Loucy (cell line): ENCODE data around the gene CAMK2G.

Experiments
- H2AFZ ChIP-seq: fragments of 200-600 bp; sonication (generic); 2 replicates; pipeline ENCODE4 v1.6.0; 2016; ENCODE audit warnings: antibody characterized with exemption, mild to moderate bottlenecking, low read length, moderate library complexity
- H3F3A ChIP-seq: fragments of 200-600 bp; 2 replicates; pipeline ENCODE4 v1.6.0; 2016; ENCODE audit warnings: antibody characterized with exemption, low read depth, mild to moderate bottlenecking
- H3K27me3 ChIP-seq: fragments of 200-600 bp; sonication (generic); 2 replicates; pipeline ENCODE4 v1.6.1; 2014; ENCODE audit warnings: low read length, mild to moderate bottlenecking; ENCODE audit not compliant: insufficient read depth, poor library complexity, severe bottlenecking
- H3K36me3 ChIP-seq: fragments of 200-600 bp; sonication (generic); 2 replicates; pipeline ENCODE4 v1.6.1; 2016; ENCODE audit warnings: low read length; ENCODE audit not compliant: insufficient read depth
- H3K4me1 ChIP-seq: fragments of 200-600 bp; sonication (generic); 2 replicates; pipeline ENCODE4 v1.5.1; 2014; ENCODE audit warnings: low read length, mild to moderate bottlenecking; ENCODE audit not compliant: insufficient read depth, poor library complexity, severe bottlenecking
- H3K4me2 ChIP-seq: fragments of 200-600 bp; sonication (generic); 2 replicates; pipeline ENCODE4 v1.6.0; 2014; ENCODE audit warnings: antibody characterized with exemption, low read length, low read depth, mild to moderate bottlenecking; ENCODE audit not compliant: poor library complexity, severe bottlenecking
- H3K4me3 ChIP-seq: fragments of 200-600 bp; sonication (generic); 2 replicates; pipeline ENCODE4 v1.5.1; 2014; ENCODE audit warnings: low read length, mild to moderate bottlenecking, mixed read lengths; ENCODE audit not compliant: poor library complexity, severe bottlenecking
- H3K79me2 ChIP-seq: fragments of 200-600 bp; sonication (generic); 2 replicates; pipeline ENCODE4 v1.6.1; 2014; ENCODE audit warnings: low read length; ENCODE audit not compliant: insufficient read depth
- H3K9ac ChIP-seq: fragments of 200-600 bp; sonication (generic); 2 replicates; pipeline ENCODE4 v1.6.0; 2014; ENCODE audit warnings: mild to moderate bottlenecking, low read depth, low read length, moderate library complexity; ENCODE audit not compliant: poor library complexity, severe bottlenecking
- H3K9me2 ChIP-seq: fragments of 200-600 bp; sonication (generic); replicated peaks from 2 replicates; pipeline ENCODE4 v1.6.1; 2016; ENCODE audit warnings: low read depth, low read length, mixed read lengths
- H3K9me3 ChIP-seq: fragments of 200-600 bp; sonication (generic); 2 replicates; pipeline ENCODE4 v1.6.1; 2014; ENCODE audit warnings: mild to moderate bottlenecking, antibody characterized with exemption, low read length, low read depth; ENCODE audit not compliant: insufficient read depth
- H4K20me1 ChIP-seq: fragments of 200-600 bp; sonication (generic); 2 replicates; pipeline ENCODE4 v1.6.0; 2014; ENCODE audit warnings: antibody characterized with exemption, low read length, mild to moderate bottlenecking; ENCODE audit not compliant: insufficient read depth, poor library complexity, severe bottlenecking
- CTCF ChIP-seq: fragments of 200-600 bp; sonication (generic); conservative IDR thresholded peaks from 2 replicates; pipeline ENCODE4 v1.5.1; 2014; ENCODE audit warnings: mild to moderate bottlenecking, antibody characterized with exemption, low read length
- EZH2phosphoT487 ChIP-seq: fragments of 200-600 bp; IDR thresholded peaks from 2 replicates; pipeline ENCODE4 v1.6.1; 2018; ENCODE audit warnings: antibody characterized with exemption, mild to moderate bottlenecking, moderate library complexity, borderline replicate concordance

The CAMK2G gene

GRCh38 chr10:73868655-73869195 is 5.6 kb downstream of the CAMK2G start:
- H3K36me3 ChIP-seq: peaks cover 11% of the 10 kb centered on the region; the same call in 1 of the 2 replicates
- H3K4me3 ChIP-seq: peak overlapping the region; percentile 72
- peaks cover 24% of the 10 kb centered on the region for H4K20me1 ChIP-seq
- H2AFZ ChIP-seq: no peak overlapping the region
- H3K27me3 ChIP-seq: no peaks in the 10 kb centered on the region
- H3K9ac ChIP-seq: peak overlapping the region; percentile 81
- H3F3A ChIP-seq: peaks cover 10% of the 10 kb centered on the region
- H3K9me3 ChIP-seq: no peaks in the 10 kb centered on the region
- H3K9me2 ChIP-seq: no peaks in the 10 kb centered on the region
- no peak for TF ChIP-seq CTCF
- no peak for TF ChIP-seq EZH2phosphoT487
- peaks cover 93% of the 10 kb centered on the region for H3K4me1 ChIP-seq
- H3K79me2 ChIP-seq: peaks cover 93% of the 10 kb centered on the region
- peak overlapping the region; percentile 96 for H3K4me2 ChIP-seq

GRCh38 chr10:73867871-73868631 is 6.3 kb downstream of the CAMK2G start:
- H3K4me3 ChIP-seq: peak overlapping the region; percentile 72
- H3K79me2 ChIP-seq: peaks cover 94% of the 10 kb centered on the region
- H3K4me1 ChIP-seq: peaks cover 98% of the 10 kb centered on the region
- H3K9me3 ChIP-seq: no peaks in the 10 kb centered on the region
- peak overlapping the region; percentile 81 for H3K9ac ChIP-seq
- H3K27me3 ChIP-seq: no peaks in the 10 kb centered on the region
- H3K9me2 ChIP-seq: no peaks in the 10 kb centered on the region
- no peak overlapping the region for H2AFZ ChIP-seq
- peak overlapping the region; percentile 96 for H3K4me2 ChIP-seq
- TF ChIP-seq CTCF (no peak), EZH2phosphoT487 (no peak)
- H3F3A ChIP-seq: peaks cover 10% of the 10 kb centered on the region
- peaks cover 21% of the 10 kb centered on the region for H4K20me1 ChIP-seq
- H3K36me3 ChIP-seq: peaks cover 14% of the 10 kb centered on the region; the same call in 1 of the 2 replicates

GRCh38 chr10:73867126-73867807 is 7.1 kb downstream of the CAMK2G start:
- Histone ChIP-seq H3K9me3 (no peaks in the 10 kb centered on the region), H3K27me3 (no peaks in the 10 kb centered on the region), H3K4me1 (peaks cover 98% of the 10 kb centered on the region), H3F3A (peaks cover 10% of the 10 kb centered on the region), H3K9me2 (no peaks in the 10 kb centered on the region), H3K4me3 (peak overlapping the region; percentile 72), H3K9ac (peak overlapping the region; percentile 81), H3K4me2 (peak overlapping the region; percentile 96), H3K79me2 (peaks cover 94% of the 10 kb centered on the region), H3K36me3 (peaks cover 20% of the 10 kb centered on the region; the same call in 1 of the 2 replicates), H2AFZ (no peak overlapping the region), H4K20me1 (peaks cover 13% of the 10 kb centered on the region)
- TF ChIP-seq EZH2phosphoT487: no peak
- TF ChIP-seq CTCF: peak; percentile 38
